Body of pancreas (tissue), 4 donors: Measurements from ENCODE around the gene LRRC27. TPM values are rescaled to one million over a fixed set of nuclear protein-coding genes. Genes with fewer than 3 reads are reported as not detected.

Experiments
- ATAC-seq: fragments of 150-250 bp; one replicate; pipeline ENCODE4 v1.9.1; 2016
- DNase-seq, 4 donors: peaks; one replicate each; pipeline ENCODE4 v3.0.0-alpha.2; 2019
- H3K27ac ChIP-seq, 4 donors: fragments of 200-600 bp; sonication (generic); 1 replicate in 3 of 4; 2 replicates in 1 of 4; pipeline versions ENCODE4 v1.5.1 to v1.6.1; 2016 to 2019; ENCODE audit warnings: mild to moderate bottlenecking in 1 of 4, mixed read lengths in 1 of 4, moderate library complexity in 1 of 4
- H3K27me3 ChIP-seq, 2 donors: fragments of 200-600 bp; sonication (generic); one replicate each; pipeline ENCODE4 v1.6.0; 2016; ENCODE audit warnings: mild to moderate bottlenecking in 1 of 2
- H3K36me3 ChIP-seq, 2 donors: fragments of 200-600 bp; sonication (generic); replicated peaks in 1 of 2; 2 replicates each; pipeline ENCODE4 v1.5.1; 2016; ENCODE audit warnings: low read depth in 2 of 2; ENCODE audit not compliant: insufficient read depth in 1 of 2
- H3K4me1 ChIP-seq: fragments of 200-600 bp; sonication (generic); one replicate; pipeline ENCODE4 v1.6.0; 2016
- H3K4me3 ChIP-seq, 2 donors: fragments of 200-600 bp; sonication (generic); 1 replicate in 1 of 2; 2 replicates in 1 of 2; pipeline ENCODE4 v1.5.1; 2016 to 2019
- H3K9me3 ChIP-seq, 3 donors: fragments of 200-600 bp; sonication (generic); 1 replicate in 2 of 3; 2 replicates in 1 of 3; pipeline ENCODE4 v1.5.1; 2016
- CTCF ChIP-seq, 7 experiments: fragments of 450-650 bp in 4 of 7; fragments of 200-600 bp in 3 of 7; sonication (generic) in 3 of 7; IDR thresholded peaks; one replicate each; pipeline ENCODE4 v1.5.1; 2016 to 2019; ENCODE audit warnings: antibody characterized with exemption in 7 of 7
- POLR2A ChIP-seq, 3 donors: fragments of 450-650 bp; IDR thresholded peaks; one replicate each; pipeline ENCODE4 v1.6.1; 2016; ENCODE audit warnings: antibody characterized with exemption in 3 of 3, mild to moderate bottlenecking in 2 of 3
- WGBS, 2 donors: methylation state at CpG; one replicate each; pipeline ENCODE4 v1.1.5; 2017; 5-methylcytosine and 5-hydroxymethylcytosine counted together
- intact Hi-C: fragments of 100-400 bp; cut with DNase I; formaldehyde crosslinking; loops from one replicate; pipeline ENCODE4 v1.15.1; 2023
- total RNA-seq, 2 donors: library from RNA; depleted of rRNA; stranded (reverse); fragments of >200 nt; gene quantifications; one replicate each; pipeline ENCODE4 v1.1.0, GENCODE V29; 2016

Gene LRRC27
- total RNA-seq, result 10 to 100 TPM in 1 of 2 donors, 1 to 10 TPM in 1; 6.5 to 24.7 TPM

- Histone ChIP-seq H3K4me1 (peaks cover 21% of the 10 kb centered on the region), H3K9me3 (no peaks in the 10 kb centered on the region), H3K36me3 (no peaks in the 10 kb centered on the region), H3K27ac (peak within 1 kb of the TSS; percentile 40 to 81 (median 70)), H3K27me3 (no peaks in the 10 kb centered on the region), H3K4me3 (peak within 1 kb of the TSS; percentile 59 to 76)
- TF ChIP-seq POLR2A (IDR thresholded peaks at IDR 0.05) (peak; percentile 13 to 70 (median 63)), CTCF (IDR thresholded peaks at IDR 0.05) (peak in 1 of 7 experiments; percentile 14)
- DNase-seq, result peak; percentile 98 to 100 (median 99)
- peak; percentile 95 for ATAC-seq
- 0 to 1% methylated on average over 10 to 52 of the region's 89 CpGs for WGBS, 2 donors
- intact Hi-C loops, result no loop called here
These were observed at the start of gene LRRC27 for GRCh38 chr10:132331601-132332432. Gene LRRC27, plus strand, starts transcription at chr10:132332193. Its CDS starts 1,332 bp downstream, at chr10:132333525.

- TF ChIP-seq CTCF (IDR thresholded peaks at IDR 0.05) (no peak), POLR2A (IDR thresholded peaks at IDR 0.05) (no peak)
- Histone ChIP-seq H3K27me3 (no peaks in the 10 kb centered on the region), H3K4me3 (no peak overlapping the region), H3K36me3 (no peaks in the 10 kb centered on the region), H3K4me1 (no peaks in the 10 kb centered on the region), H3K9me3 (no peaks in the 10 kb centered on the region), H3K27ac (no peak overlapping the region)
- WGBS, 2 donors, result 54 to 61% methylated on average over 23 to 36 of the region's 36 CpGs
- intact Hi-C loops, result no loop called here
- no peak for DNase-seq
- ATAC-seq, result no peak
These were observed 49.1 kb upstream of the LRRC27 start for GRCh38 chr10:132282667-132283603.

GRCh38 chr10:132283604-132284382, 48.2 kb upstream of the LRRC27 start:
- no peak overlapping the region for H3K27ac ChIP-seq
- H3K27me3 ChIP-seq, result no peaks in the 10 kb centered on the region
- 64 to 68% methylated on average over 19 to 24 of the region's 24 CpGs for WGBS, 2 donors
- no peak for ATAC-seq
- no peak for DNase-seq
- no peaks in the 10 kb centered on the region for H3K36me3 ChIP-seq
- TF ChIP-seq CTCF (IDR thresholded peaks at IDR 0.05) (no peak), POLR2A (IDR thresholded peaks at IDR 0.05) (no peak)
- intact Hi-C loops, result no loop called here
- H3K4me3 ChIP-seq, result no peak overlapping the region
- H3K9me3 ChIP-seq, result no peaks in the 10 kb centered on the region
- no peaks in the 10 kb centered on the region for H3K4me1 ChIP-seq

GRCh38 chr10:132289439-132289838, 42.6 kb upstream of the LRRC27 start:
- Histone ChIP-seq H3K27me3 (no peaks in the 10 kb centered on the region), H3K4me1 (no peaks in the 10 kb centered on the region), H3K9me3 (no peaks in the 10 kb centered on the region), H3K4me3 (no peak overlapping the region), H3K27ac (no peak overlapping the region), H3K36me3 (no peaks in the 10 kb centered on the region)
- no peak for DNase-seq
- TF ChIP-seq POLR2A (IDR thresholded peaks at IDR 0.05) (no peak), CTCF (IDR thresholded peaks at IDR 0.05) (no peak)
- intact Hi-C loops, result no loop called here
- no peak for ATAC-seq
- 94 to 96% methylated on average over 2 of the region's 2 CpGs for WGBS, 2 donors
